ENCODE results near the gene ZNF444. TPM values are rescaled to one million over a fixed set of nuclear protein-coding genes. Genes with fewer than 3 reads are reported as not detected.

The ZNF444 gene
- total RNA-seq, 1 donor, result 14.2 TPM

GRCh38 chr19:56123266-56123891 lies 17.7 kb upstream of the ZNF444 start:
- no peak overlapping the region for H3K4me3 ChIP-seq (ENCODE audit: low read depth, low read length)
- no peak for TF ChIP-seq CTCF (IDR thresholded peaks at IDR 0.05; ENCODE audit: insufficient read depth, low read depth, low read length)
- no peak for DNase-seq (ENCODE audit: low read depth)

GRCh38 chr19:56124578-56124977 lies 16.5 kb upstream of the ZNF444 start:
- no peak overlapping the region for H3K4me3 ChIP-seq (ENCODE audit: low read depth, low read length)
- DNase-seq (ENCODE audit: low read depth), result no peak
- TF ChIP-seq CTCF (IDR thresholded peaks at IDR 0.05; ENCODE audit: insufficient read depth, low read depth, low read length), result no peak

- no peak for TF ChIP-seq CTCF (IDR thresholded peaks at IDR 0.05; ENCODE audit: insufficient read depth, low read depth, low read length)
- H3K4me3 ChIP-seq (ENCODE audit: low read depth, low read length), result no peak overlapping the region
- no peak for DNase-seq (ENCODE audit: low read depth)
These were observed 15.1 kb upstream of the ZNF444 start for GRCh38 chr19:56125806-56126590.

GRCh38 chr19:56126983-56127780 lies 13.9 kb upstream of the ZNF444 start:
- TF ChIP-seq CTCF (IDR thresholded peaks at IDR 0.05; ENCODE audit: insufficient read depth, low read depth, low read length), result no peak
- no peak overlapping the region for H3K4me3 ChIP-seq (ENCODE audit: low read depth, low read length)
- DNase-seq (ENCODE audit: low read depth), result no peak

- no peak for TF ChIP-seq CTCF (IDR thresholded peaks at IDR 0.05; ENCODE audit: insufficient read depth, low read depth, low read length)
- no peak overlapping the region for H3K4me3 ChIP-seq (ENCODE audit: low read depth, low read length)
- DNase-seq (ENCODE audit: low read depth), result no peak
These were observed 11.1 kb upstream of the ZNF444 start for GRCh38 chr19:56130006-56130405.

GRCh38 chr19:56131651-56132050 lies 9.4 kb upstream of the ZNF444 start:
- no peak for TF ChIP-seq CTCF (IDR thresholded peaks at IDR 0.05; ENCODE audit: insufficient read depth, low read depth, low read length)
- no peak for DNase-seq (ENCODE audit: low read depth)
- no peak overlapping the region for H3K4me3 ChIP-seq (ENCODE audit: low read depth, low read length)

Data from fibroblast of villous mesenchyme (primary cell).